Mesothelial cell of epicardium (in vitro differentiated cells): Measurements from ENCODE around the gene GPER1. TPM values are rescaled to one million over a fixed set of nuclear protein-coding genes. Genes with fewer than 3 reads are reported as not detected.

Experiments used
- DNase-seq, 2 experiments: peaks; one replicate each; pipeline ENCODE4 v3.0.0; 2021; ENCODE audit warnings: low spot score in 2 of 2; ENCODE audit not compliant: unreplicated experiment in 2 of 2
- H3K27ac Mint-ChIP-seq: 2 replicates; pipeline ENCODE4 v1.8.0; 2021; ENCODE audit warnings: mixed read lengths
- H3K27me3 Mint-ChIP-seq: 2 replicates; pipeline ENCODE4 v1.8.0; 2021; ENCODE audit warnings: low read depth, mixed read lengths
- H3K36me3 Mint-ChIP-seq: 2 replicates; pipeline ENCODE4 v1.8.0; 2021; ENCODE audit warnings: mixed read lengths
- H3K4me1 Mint-ChIP-seq: 2 replicates; pipeline ENCODE4 v1.8.0; 2021; ENCODE audit warnings: mixed read lengths
- H3K4me3 Mint-ChIP-seq: 2 replicates; pipeline ENCODE4 v1.8.0; 2021; ENCODE audit warnings: mild to moderate bottlenecking, moderate library complexity, mixed read lengths
- H3K9me3 Mint-ChIP-seq: 2 replicates; pipeline ENCODE4 v1.8.0; 2021; ENCODE audit warnings: mixed read lengths
- CTCF ChIP-seq: fragments of 200-600 bp; sonication (generic); IDR thresholded peaks from one replicate; pipeline ENCODE4 v1.5.0; 2021; ENCODE audit warnings: antibody characterized with exemption; ENCODE audit not compliant: unreplicated experiment
- total RNA-seq: library from RNA; stranded (reverse); gene quantifications from 3 replicates; pipeline ENCODE4 v1.2.1, GENCODE V29; 2021

GPER1 gene
- total RNA-seq, 1 donor from 2014 or later, result 2.1 TPM

GRCh38 chr7:1053002-1053411 is 34.9 kb upstream of the GPER1 start:
- no peak overlapping the region for H3K4me3 Mint-ChIP-seq
- no peak for TF ChIP-seq CTCF

GRCh38 chr7:1053816-1054370 is 34.0 kb upstream of the GPER1 start:
- DNase-seq, result no peak
- no peak overlapping the region for H3K4me3 Mint-ChIP-seq
- no peaks in the 10 kb centered on the region for H3K9me3 Mint-ChIP-seq
- H3K27ac Mint-ChIP-seq, result no peak overlapping the region
- peaks cover 3% of the 10 kb centered on the region for H3K36me3 Mint-ChIP-seq
- no peak for TF ChIP-seq CTCF
- H3K27me3 Mint-ChIP-seq, result no peaks in the 10 kb centered on the region
- no peaks in the 10 kb centered on the region for H3K4me1 Mint-ChIP-seq

More at GRCh38 chr7:1053002-1053411, 34.9 kb upstream of the GPER1 start:
- H3K27ac Mint-ChIP-seq, result no peak overlapping the region
- no peaks in the 10 kb centered on the region for H3K27me3 Mint-ChIP-seq
- no peaks in the 10 kb centered on the region for H3K9me3 Mint-ChIP-seq
- H3K36me3 Mint-ChIP-seq, result no peaks in the 10 kb centered on the region
- H3K4me1 Mint-ChIP-seq, result no peaks in the 10 kb centered on the region
- DNase-seq, result no peak

GRCh38 chr7:1054438-1054837 is 33.5 kb upstream of the GPER1 start:
- no peak overlapping the region for H3K4me3 Mint-ChIP-seq
- no peaks in the 10 kb centered on the region for H3K9me3 Mint-ChIP-seq
- peaks cover 3% of the 10 kb centered on the region for H3K36me3 Mint-ChIP-seq
- DNase-seq, result no peak
- H3K27ac Mint-ChIP-seq, result no peak overlapping the region
- no peaks in the 10 kb centered on the region for H3K27me3 Mint-ChIP-seq
- no peaks in the 10 kb centered on the region for H3K4me1 Mint-ChIP-seq
- no peak for TF ChIP-seq CTCF

GRCh38 chr7:1054861-1055450 is 33.0 kb upstream of the GPER1 start:
- H3K36me3 Mint-ChIP-seq, result peaks cover 3% of the 10 kb centered on the region
- H3K9me3 Mint-ChIP-seq, result no peaks in the 10 kb centered on the region
- no peak overlapping the region for H3K27ac Mint-ChIP-seq
- H3K4me3 Mint-ChIP-seq, result no peak overlapping the region
- DNase-seq, result no peak
- TF ChIP-seq CTCF, result no peak
- H3K27me3 Mint-ChIP-seq, result no peaks in the 10 kb centered on the region
- H3K4me1 Mint-ChIP-seq, result peaks cover under 1% of the 10 kb centered on the region

GRCh38 chr7:1055491-1055955 is 32.4 kb upstream of the GPER1 start:
- Mint-ChIP-seq H3K36me3 (peaks cover 3% of the 10 kb centered on the region), H3K4me3 (no peak overlapping the region), H3K27ac (no peak overlapping the region), H3K27me3 (no peaks in the 10 kb centered on the region), H3K4me1 (peaks cover 6% of the 10 kb centered on the region), H3K9me3 (no peaks in the 10 kb centered on the region)
- TF ChIP-seq CTCF, result no peak
- DNase-seq, result no peak
